HepG2 (cell line): ENCODE measurements around the gene LYPD3. TPM values are rescaled to one million over a fixed set of nuclear protein-coding genes. Genes with fewer than 3 reads are reported as not detected.
A peak's percentile ranks its signal among the peaks of the same experiment; 100 is the strongest.

Experiments
- ATF7 ChIP-seq, 2 experiments: fragments of 450-650 bp in 1 of 2; sonication (generic) in 1 of 2; formaldehyde crosslinking in 1 of 2; IDR thresholded peaks; 2 replicates each; pipeline versions ENCODE4 v1.4.0 to v1.6.1; 2016 to 2020; ENCODE audit warnings: antibody characterized with exemption in 1 of 2, mild to moderate bottlenecking in 1 of 2, missing genetic modification reagents in 1 of 2
- BORCS8-MEF2B ChIP-seq: sonication (generic); formaldehyde crosslinking; IDR thresholded peaks from 2 replicates; pipeline ENCODE4 v1.8.0; 2022; ENCODE audit warnings: mild to moderate bottlenecking, missing genetic modification reagents
- CENPX ChIP-seq: sonication (generic); formaldehyde crosslinking; IDR thresholded peaks from 2 replicates; pipeline ENCODE4 v1.9.0; 2021; ENCODE audit warnings: mild to moderate bottlenecking, missing genetic modification reagents, moderate library complexity
- DMTF1 ChIP-seq: sonication (generic); formaldehyde crosslinking; IDR thresholded peaks from 2 replicates; pipeline ENCODE4 v1.4.0; 2020; ENCODE audit warnings: mild to moderate bottlenecking, missing genetic modification reagents
- FOXA1 ChIP-seq, 2 experiments: fragments of 450-650 bp in 1 of 2; sonication (generic) in 1 of 2; formaldehyde crosslinking in 1 of 2; IDR thresholded peaks; 2 replicates each; pipeline versions ENCODE4 v1.4.0 to v1.6.1; 2016 to 2020; ENCODE audit warnings: missing genetic modification reagents in 1 of 2
- GLI4 ChIP-seq: sonication (generic); formaldehyde crosslinking; IDR thresholded peaks from 2 replicates; pipeline ENCODE4 v1.5.1; 2020; ENCODE audit warnings: missing genetic modification reagents, mild to moderate bottlenecking, moderate library complexity, borderline replicate concordance
- ISL2 ChIP-seq: sonication (generic); formaldehyde crosslinking; IDR thresholded peaks from 2 replicates; pipeline ENCODE4 v1.5.0; 2020; ENCODE audit warnings: missing genetic modification reagents
- KDM4B ChIP-seq: sonication (generic); formaldehyde crosslinking; IDR thresholded peaks from 2 replicates; pipeline ENCODE4 v1.4.0; 2020; ENCODE audit warnings: missing genetic modification reagents
- KIAA2018 ChIP-seq: sonication (generic); formaldehyde crosslinking; IDR thresholded peaks from 2 replicates; pipeline ENCODE4 v1.5.0; 2020; ENCODE audit warnings: mild to moderate bottlenecking, missing genetic modification reagents, borderline replicate concordance
- NFE2L1 ChIP-seq: sonication (generic); formaldehyde crosslinking; IDR thresholded peaks from 2 replicates; pipeline ENCODE4 v1.4.0; 2020; ENCODE audit warnings: missing genetic modification reagents, mild to moderate bottlenecking, borderline replicate concordance
- NFIC ChIP-seq: IDR thresholded peaks from 2 replicates; pipeline ENCODE4 v1.6.1; 2012; ENCODE audit warnings: mild to moderate bottlenecking, low read length, inconsistent platforms
- POLR2AphosphoS5 ChIP-seq: IDR thresholded peaks from 2 replicates; pipeline ENCODE4 v1.6.1; 2012; ENCODE audit warnings: low read depth, low read length
- RBAK ChIP-seq: sonication (generic); formaldehyde crosslinking; IDR thresholded peaks from 2 replicates; pipeline ENCODE4 v1.5.1; 2020; ENCODE audit warnings: mild to moderate bottlenecking, missing genetic modification reagents
- RFX1 ChIP-seq: fragments of 450-650 bp; IDR thresholded peaks from 2 replicates; pipeline ENCODE4 v1.6.1; 2017
- RNF2 ChIP-seq: fragments of 450-650 bp; conservative IDR thresholded peaks from 2 replicates; pipeline ENCODE4 v1.6.1; 2016; ENCODE audit warnings: low read depth
- SCMH1 ChIP-seq: sonication (generic); formaldehyde crosslinking; IDR thresholded peaks from 2 replicates; pipeline ENCODE4 v1.9.0; 2021; ENCODE audit warnings: missing genetic modification reagents, mild to moderate bottlenecking, borderline replicate concordance
- SMAD9 ChIP-seq: sonication (generic); formaldehyde crosslinking; IDR thresholded peaks from 2 replicates; pipeline ENCODE4 v1.5.1; 2020; ENCODE audit warnings: mild to moderate bottlenecking, missing genetic modification reagents
- SNRNP70 ChIP-seq: fragments of 200-400 bp; formaldehyde crosslinking; IDR thresholded peaks from 2 replicates; pipeline ENCODE4 v1.6.1; 2017; ENCODE audit warnings: mild to moderate bottlenecking, low read depth, low read length, moderate library complexity
- SPEN ChIP-seq: sonication (generic); formaldehyde crosslinking; IDR thresholded peaks from 2 replicates; pipeline ENCODE4 v1.5.1; 2020; ENCODE audit warnings: low read depth, mild to moderate bottlenecking, missing genetic modification reagents
- TCF7L2 ChIP-seq: IDR thresholded peaks from 2 replicates; pipeline ENCODE4 v1.6.1; 2011; ENCODE audit warnings: mild to moderate bottlenecking, low read depth, low read length, moderate library complexity
- TEAD3 ChIP-seq: optimal IDR thresholded peaks from 2 replicates; pipeline ENCODE3; 2016; ENCODE audit warnings: borderline replicate concordance
- ZNF180 ChIP-seq: sonication (generic); formaldehyde crosslinking; IDR thresholded peaks from 2 replicates; pipeline ENCODE4 v1.4.0; 2020; ENCODE audit warnings: low read depth, missing genetic modification reagents, borderline replicate concordance
- ZNF354B ChIP-seq: sonication (generic); formaldehyde crosslinking; IDR thresholded peaks from 2 replicates; pipeline ENCODE4 v1.8.0; 2022; ENCODE audit warnings: mild to moderate bottlenecking, missing genetic modification reagents
- polyA plus RNA-seq, 8 experiments: library from polyadenylated mRNA; depleted of rRNA in 3 of 8; stranded (reverse) in 7 of 8; unstranded in 1 of 8; fragments of >200 nt; fragmentation: Illumina TruSeq in 4 of 8; extraction: Trizol in 4 of 8; gene quantifications; 2 replicates each; pipeline versions ENCODE4 v1.2.1 to v1.2.3, GENCODE V29; 2011 to 2016; ENCODE audit warnings: low read depth in 4 of 8, missing spikeins in 1 of 8, mixed read lengths in 1 of 8; ENCODE audit not compliant: insufficient read depth in 1 of 8
- total RNA-seq, 5 experiments: library from RNA; depleted of rRNA; stranded (reverse); fragments of >200 nt; fragmentation: Illumina TruSeq; extraction: Trizol; gene quantifications; 2 replicates each; pipeline ENCODE4 v1.2.3, GENCODE V29; 2016; ENCODE audit warnings: low read depth in 1 of 5

LYPD3 gene
- total and polyA plus RNA-seq, 2 of the 13 experiments (the other 11 are each of a cell fraction or from before 2014, with no cell fraction given): 0.51 to 1.5 TPM

- TF ChIP-seq RNF2 (no peak), DMTF1 (CRISPR knock-in tag) (no peak), RFX1 (no peak), ATF7 (IDR thresholded peaks at IDR 0.05) (no peak), ATF7 (CRISPR knock-in tag; IDR thresholded peaks at IDR 0.05) (peak; percentile 32; the same call in 1 of the 2 replicates), NFIC (no peak), SMAD9 (CRISPR knock-in tag) (no peak), SPEN (CRISPR knock-in tag) (peak; percentile 64), POLR2AphosphoS5 (no peak), TCF7L2 (no peak), CENPX (no peak), KIAA2018 (CRISPR knock-in tag) (no peak), SCMH1 (no peak), BORCS8-MEF2B (no peak), ZNF354B (CRISPR knock-in tag) (no peak), RBAK (CRISPR knock-in tag) (no peak), ZNF180 (CRISPR knock-in tag) (no peak), KDM4B (CRISPR knock-in tag) (0 out of 2 replicates have a peak, but pooled peaks have one; percentile 24), ISL2 (CRISPR knock-in tag) (0 out of 2 replicates have a peak, but pooled peaks have one; percentile 33), NFE2L1 (CRISPR knock-in tag) (no peak), TEAD3 (CRISPR knock-in tag) (peak; percentile 37), SNRNP70 (no peak), FOXA1 (IDR thresholded peaks at IDR 0.05) (no peak), FOXA1 (CRISPR knock-in tag; IDR thresholded peaks at IDR 0.05) (peak; percentile 70), GLI4 (CRISPR knock-in tag) (no peak)
Observed at GRCh38 chr19:43499042-43499441, 33.6 kb upstream of the LYPD3 start (continued).
